GM18907 (cell line): ENCODE measurements around the gene SSC5D.

ENCODE experiments used
- ATAC-seq: cut with Tn5 transposase; IDR thresholded peaks from one replicate; pipeline ENCODE4 v1.9.1; 2021; ENCODE audit warnings: mild to moderate bottlenecking, moderate library complexity; ENCODE audit not compliant: unreplicated experiment

Gene SSC5D

DNA sequence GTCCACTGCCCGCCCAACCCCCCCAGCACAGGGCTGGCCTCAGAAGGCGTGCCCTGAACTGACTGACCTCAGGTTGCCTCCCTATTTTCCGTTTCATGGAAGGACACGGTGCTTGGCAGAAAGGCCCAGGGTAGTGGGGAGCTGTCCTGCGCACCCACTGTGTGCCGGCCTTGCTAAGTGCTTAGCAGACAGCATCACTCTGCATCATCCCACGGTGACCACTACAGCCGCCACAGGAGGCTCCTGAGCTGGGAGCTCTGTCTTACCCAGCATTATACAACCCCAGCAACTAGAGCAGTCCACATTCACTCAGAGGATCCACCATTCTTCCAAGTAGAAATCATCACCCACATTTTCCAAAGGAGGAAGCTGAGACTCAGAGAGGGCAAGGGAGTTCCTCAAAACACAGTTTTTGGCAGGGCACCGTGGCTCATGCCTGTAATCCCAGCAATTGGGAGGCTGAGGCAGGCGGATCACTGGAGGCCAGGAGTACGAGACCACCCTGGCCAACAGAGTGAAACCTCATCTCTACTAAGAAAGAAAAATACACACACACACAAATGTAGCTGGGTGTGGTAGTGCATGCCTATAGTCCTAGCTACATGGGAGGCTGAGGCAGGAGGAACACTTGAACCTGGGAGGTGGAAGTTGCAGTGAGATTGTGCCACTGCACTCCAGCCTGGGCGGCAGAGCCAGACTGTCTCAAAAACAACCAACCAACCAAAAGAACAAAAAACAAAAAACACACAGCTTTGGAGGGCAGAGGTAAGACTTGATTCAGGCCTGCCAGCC, 47.1 kb downstream of the SSC5D start:
- ATAC-seq = no peak

DNA sequence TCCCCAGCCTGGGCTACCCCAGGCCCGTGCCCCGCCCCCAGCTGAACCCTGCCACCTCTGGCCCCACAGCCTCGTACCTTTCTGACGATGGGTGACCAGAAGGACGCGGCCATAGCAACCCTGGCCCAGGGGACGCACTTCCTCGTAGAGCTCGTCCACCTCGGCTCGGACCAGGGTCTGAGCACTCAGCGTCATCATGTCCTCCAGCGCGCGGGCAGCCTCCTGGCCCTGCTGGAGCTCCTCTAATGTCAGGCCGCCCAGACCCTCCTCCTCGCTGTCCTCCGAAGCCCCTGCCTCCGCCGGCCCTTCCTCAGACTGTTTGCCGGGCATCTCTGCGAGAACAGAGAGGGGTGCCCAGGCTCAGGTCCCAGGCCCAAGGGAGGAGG, 47.7 kb downstream of the SSC5D start:
- no peak for ATAC-seq

DNA sequence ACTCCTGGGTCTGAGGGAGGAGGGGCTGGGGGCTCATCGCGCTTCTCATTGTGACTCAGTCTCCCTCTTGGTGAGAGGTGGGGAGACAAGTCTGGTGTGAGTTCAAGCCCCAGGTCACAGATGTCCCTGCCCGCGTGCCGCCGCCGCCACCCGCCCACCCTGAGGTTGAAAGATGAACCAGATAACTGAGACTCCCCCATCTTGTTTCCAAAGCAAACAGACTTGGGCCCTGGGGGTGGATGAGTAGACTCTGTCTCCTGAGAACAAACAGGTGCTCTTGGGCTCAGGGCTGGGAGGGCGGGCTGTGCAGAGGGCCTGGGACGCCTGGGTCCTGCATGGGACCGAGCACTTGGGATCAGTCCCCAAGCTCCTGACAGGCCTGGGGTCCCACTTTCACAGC, 48.1 kb downstream of the SSC5D start:
- no peak for ATAC-seq

DNA sequence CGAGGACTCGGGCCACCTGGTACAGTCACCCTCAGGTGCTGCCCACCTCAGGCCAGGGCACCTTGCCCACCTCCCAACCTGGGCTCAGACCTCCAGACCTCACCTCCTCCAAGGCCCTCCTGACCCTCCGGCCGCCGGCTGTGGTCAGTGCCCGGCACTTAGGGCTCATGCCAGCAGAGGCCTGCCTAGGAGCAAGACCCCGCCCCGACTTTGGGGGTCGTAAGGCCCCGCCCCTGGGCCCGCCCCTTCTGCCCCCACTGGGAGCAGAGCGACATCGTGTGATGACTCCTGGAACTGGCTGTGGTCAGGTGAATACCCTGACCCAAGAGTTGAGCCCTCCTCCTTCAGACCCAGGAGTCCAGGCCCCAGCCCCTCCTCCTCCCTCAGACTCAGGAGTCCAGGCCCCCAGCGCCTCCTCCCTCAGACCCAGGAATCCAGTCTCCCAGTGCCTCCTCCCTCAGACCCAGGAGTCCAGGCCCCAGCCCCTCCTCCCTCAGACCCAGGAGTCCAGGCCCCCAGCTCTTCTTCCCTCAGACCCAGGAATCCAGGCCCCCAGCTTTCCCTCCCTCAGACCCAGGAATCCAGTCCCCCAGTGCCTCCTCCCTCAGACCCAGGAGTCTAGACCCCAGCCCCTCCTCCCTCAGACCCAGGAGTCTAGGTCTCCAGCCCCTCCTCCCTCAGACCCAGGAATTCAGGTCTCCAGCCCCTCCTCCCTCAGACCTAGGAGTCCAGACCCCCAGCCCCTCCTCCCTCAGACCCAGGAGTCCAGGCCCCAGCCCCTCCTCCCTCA, 48.9 kb downstream of the SSC5D start, which contains the start of gene SBK2:
SBK2 (minus strand) TSS at position 183 of the 790 bp plus-strand sequence. CDS start 839 bp downstream, outside the sequence.
- ATAC-seq = no peak

DNA sequence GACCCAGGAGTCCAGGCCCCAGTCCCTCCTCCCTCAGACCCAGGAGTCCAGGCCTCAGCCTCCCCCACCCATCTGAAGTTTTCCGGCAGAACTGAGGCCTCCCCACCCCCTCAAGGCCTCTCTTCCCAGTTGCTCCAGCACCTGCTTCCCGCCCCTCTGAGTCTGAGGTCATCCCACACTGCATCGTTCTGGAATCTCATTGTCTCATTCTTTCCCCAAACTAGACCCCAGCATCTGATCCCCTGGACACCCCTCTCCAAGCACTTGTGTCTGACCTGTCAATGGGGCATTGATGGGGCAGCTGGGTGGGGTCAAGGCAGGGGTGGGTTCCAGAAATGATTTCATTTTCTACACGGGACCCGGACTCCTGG, 49.5 kb downstream of the SSC5D start:
- ATAC-seq = no peak

DNA sequence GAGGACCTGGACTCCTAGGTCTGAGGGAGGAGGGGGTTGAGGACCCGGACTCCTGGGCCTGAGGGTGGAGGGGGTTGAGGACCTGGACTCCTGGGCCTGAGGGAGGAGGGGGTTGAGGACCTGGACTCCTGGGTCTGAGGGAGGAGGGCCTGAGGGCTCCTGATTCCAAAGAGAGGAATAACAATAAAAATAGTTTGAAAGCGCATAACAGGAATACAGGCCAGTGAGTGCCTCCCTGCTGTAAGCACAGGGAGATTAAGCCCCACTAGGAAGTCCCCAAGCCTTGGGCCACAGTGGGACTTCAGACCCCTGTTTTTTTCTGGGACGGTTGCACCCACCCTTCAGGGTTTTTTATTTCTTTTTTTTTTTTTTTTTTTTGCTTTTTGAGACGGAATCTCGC, 49.9 kb downstream of the SSC5D start:
- no peak for ATAC-seq

DNA sequence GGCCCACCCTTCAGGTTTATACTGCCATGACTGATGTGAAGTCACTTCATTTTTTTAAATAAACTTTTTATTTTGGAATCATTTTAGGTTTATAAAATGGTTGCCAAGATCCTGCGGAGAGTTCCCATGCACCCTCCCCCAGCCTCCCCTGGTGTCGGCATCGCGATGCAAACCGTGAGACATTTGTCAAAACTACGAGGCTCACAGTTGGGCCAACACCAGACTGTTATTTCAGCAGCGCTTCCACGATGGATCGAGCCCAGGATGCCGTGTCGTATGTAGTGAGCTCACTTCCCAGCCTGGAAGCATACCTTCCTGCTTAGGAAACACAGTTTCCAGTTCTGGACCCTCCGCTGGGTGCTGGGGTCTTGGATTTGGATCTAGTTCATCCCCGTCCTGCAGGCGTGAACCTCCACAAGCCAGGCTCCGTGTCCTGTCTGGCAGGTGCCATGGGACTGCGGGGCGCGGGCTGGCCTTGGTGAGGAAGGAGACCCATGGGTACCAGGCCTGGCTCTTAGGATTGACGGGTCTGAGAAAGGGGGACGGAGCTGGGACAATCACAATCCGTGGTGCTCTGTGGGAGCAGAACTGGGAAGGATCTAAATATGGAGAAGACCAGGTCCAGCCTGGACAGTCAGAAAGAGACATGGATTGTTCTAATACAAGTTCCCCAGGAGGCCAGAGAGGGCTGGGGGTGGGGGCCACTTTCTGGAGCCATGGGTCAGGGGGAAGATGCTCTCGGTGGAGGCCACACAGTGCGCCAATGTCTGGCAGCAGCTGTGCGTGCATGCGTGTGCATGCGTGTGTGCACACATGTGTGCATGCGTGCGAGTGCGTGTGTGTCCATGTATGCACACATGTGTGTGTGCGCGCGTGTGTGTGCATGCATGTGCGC, 51.1 kb downstream of the SSC5D start:
- ATAC-seq = no peak

DNA sequence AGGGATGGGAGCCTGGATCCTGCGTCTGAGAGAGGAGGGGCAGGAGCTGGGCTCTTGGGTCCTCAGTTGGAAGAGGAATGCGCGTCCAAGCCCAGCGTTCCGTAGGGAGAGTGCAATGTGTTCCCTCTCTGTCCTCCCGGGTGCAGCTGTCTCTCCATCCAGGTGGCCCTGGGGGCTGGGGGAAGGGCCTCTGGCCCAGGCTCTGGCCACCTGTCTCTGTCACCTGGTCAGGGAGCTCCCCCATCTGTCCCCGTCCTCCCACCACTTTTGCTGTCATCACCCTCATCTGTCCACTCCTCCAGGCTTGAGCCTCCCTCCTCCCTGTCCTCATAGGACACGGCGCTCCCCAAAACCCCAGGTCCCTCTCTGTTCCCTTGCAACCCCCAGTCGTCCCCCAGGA, 52.4 kb downstream of the SSC5D start:
- ATAC-seq = no peak

DNA sequence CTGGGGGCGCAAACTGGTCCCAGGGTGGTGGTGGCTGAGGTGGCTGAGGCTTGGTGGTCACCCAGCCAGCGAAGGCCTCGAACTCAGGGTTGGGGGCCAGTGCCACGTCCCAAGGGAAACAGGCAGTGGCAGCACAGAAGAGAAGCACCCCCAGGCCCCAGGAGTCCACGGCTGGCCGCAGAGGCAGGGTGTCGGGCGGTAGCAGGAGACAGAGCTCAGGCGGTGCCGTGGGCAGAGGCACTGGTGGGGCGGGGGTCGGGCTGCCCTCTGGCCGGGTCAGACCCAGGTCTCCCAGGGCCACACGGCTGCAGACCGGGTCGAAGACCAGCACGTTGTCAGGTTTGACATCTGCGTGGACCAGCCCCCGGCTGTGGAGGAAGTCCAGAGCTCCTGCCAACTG, 52.9 kb downstream of the SSC5D start:
- ATAC-seq = no peak

DNA sequence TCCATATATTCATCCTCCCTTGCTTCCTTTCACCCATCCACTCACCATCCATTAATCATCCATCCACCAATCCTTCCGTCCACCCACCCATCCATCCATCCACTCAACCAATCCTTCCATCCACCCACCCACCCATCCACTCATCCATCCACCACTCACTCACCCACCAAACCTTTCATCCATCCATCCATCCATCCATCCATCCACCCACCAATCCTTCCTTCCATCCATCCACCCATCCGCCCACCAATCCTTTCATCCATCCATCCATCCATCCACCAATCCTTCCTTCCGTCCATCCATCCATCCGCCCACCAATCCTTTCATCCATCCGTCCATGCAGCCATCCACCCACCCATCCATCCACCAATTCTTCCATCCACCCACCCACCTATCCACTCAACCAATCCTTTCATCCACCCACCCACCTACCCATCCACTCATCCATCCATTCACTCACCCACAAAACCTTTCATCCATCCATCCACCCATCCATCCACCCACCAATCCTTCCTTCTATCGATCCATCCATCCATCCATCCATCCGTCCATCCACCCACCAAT, 54.1 kb downstream of the SSC5D start:
- ATAC-seq = no peak

DNA sequence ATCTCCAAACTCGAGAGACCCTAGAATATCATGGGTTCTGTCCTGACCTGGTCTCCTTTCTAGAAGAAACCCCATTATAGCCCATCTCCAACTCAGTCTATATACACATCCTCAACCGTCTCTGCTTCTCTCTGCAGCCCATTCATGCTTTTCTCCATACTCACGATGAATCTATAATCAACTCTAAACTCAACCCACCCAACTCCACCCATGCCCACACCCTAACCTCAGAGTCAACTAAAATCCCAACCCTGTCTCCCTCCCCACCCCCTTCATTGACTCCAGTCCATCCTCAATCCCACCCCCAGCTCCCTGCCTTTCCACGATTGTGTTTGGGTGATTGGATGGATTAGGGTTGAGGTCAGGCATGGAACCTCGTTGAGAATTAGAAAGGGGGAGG, 55.3 kb downstream of the SSC5D start:
- ATAC-seq = no peak

DNA sequence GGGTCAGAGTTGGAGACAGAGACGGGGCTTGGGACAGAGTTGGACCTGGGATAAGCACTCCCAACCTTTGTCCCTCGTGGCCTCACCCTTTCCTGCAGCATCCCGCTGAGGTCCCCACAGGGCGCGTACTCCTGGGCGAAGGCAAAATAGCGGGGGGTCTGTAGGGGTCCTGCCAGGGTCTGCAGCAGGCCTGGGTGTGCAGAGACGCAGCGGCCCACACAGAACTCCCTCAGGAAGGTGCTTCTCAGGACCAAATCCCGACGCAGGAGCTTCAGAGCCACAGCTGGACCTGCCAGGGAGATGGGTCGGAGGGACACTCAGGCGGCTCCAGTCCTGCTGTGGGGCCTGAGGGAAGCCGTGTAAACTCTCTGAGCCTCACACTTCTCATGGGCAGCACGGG, 55.8 kb downstream of the SSC5D start:
- ATAC-seq = no peak

DNA sequence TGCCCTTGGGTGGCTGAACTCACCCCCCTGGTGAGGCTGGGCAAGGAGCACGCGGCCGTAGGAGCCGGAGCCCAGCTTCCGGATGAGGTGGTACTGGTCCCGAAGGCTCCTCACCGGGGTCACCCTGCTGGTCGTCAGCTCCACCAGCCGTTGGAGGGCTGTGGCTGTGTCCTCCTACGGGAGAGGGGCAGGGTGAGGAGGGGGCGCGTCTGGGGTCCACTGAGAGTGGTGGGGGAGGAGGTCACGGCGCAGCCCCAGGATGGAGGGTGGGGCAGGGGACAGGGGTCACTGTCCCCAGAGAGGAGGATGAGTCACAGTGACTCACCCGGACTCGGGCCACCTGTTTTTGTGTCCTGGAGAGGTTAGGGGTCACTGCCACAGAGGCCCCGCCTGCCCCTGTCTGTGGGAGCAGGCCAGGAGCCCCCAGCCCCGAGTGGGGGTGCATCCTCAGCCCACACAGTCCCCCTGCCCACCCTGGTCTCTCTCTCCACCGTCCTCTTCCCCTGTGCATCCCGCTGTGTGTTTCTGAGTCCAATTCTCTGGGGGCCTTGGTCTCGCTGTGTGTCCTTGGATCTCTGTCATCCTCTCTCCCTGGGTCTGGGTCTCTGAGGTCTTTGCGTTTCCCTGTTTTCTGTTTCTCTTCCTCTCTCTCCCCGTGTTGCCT, 56.7 kb downstream of the SSC5D start:
- ATAC-seq = no peak

DNA sequence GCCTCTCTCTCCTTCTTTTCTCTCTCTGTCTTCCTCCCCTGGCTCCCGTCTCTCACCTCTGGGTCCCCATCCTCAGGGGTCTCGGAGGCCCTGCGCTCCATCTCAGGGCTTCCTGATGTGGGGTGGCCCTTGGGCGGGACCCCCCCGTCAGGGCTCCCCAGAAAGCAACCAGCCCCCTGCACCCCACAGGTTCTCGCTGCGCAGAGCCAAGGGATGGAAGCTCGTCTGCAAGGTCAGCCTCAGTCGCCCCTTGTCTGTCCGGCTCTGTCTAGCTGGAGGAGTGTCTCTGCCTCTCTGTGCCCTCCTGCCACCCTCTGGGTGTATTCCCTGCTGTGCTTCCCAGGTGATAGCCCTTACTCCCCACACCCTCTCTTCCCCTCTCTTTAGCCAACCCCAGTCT, 57.2 kb downstream of the SSC5D start, which contains the start of gene SBK3:
SBK3 (minus strand) TSS at position 101 of the 400 bp plus-strand sequence; CDS start at position 101, 0 bp downstream.
- ATAC-seq = no peak

DNA sequence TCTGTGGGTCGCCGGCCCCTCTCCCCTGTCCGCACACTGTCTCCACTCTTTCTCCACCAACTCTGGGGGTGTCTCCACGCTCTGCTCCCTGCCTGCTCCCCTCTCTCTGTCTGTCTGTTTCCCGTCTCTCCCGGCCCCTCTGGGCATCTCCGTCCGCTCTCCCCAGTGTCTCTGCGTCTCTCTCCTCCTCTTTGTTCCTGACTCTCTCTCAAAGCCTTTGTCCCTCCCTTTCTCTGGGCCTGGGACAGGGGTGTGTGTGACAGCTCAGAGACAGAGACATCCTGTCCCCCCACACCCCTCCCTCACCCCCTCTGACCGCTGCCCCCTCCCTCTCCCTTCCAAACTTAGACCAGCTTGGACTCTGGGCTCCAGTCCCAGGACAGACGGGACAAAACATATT, 57.8 kb downstream of the SSC5D start:
- no peak for ATAC-seq

DNA sequence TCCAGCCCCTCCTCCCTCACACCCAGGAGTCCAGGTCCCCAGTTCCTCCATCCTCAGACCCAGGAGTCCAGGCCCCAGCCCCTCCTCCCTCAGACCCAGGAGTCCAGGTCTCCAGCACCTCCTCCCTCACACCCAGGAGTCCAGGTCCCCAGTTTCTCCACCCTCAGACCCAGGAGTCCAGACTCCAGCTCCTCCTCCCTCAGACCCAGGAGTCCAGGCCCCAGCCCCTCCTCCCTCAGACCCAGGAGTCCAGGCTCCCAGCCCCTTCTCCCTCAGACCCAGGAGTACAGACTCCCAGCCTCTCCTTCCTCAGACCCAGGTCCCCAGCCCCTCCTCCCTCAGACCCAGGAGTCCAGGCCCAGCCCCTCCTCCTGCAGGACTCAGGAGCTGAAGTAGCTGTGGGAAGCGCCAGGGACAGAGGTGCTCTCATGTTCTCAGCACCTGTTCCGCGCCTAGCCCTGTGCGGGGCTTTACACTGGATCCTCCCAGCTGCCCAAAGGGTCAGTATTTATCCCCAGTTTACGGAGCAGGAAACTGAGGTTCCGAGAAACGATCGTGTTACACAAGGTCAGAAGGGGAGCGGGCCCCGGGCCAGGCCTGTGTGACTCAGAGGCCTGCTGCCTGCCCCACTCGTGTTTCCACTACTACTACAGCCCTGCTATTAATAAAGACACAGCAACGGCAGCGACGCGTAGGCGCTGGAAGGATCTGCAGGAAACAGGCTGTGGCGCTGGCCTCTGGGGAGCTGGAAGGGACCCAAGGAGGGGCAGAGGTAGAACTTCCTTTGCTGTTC, 58.8 kb downstream of the SSC5D start:
- ATAC-seq = no peak

DNA sequence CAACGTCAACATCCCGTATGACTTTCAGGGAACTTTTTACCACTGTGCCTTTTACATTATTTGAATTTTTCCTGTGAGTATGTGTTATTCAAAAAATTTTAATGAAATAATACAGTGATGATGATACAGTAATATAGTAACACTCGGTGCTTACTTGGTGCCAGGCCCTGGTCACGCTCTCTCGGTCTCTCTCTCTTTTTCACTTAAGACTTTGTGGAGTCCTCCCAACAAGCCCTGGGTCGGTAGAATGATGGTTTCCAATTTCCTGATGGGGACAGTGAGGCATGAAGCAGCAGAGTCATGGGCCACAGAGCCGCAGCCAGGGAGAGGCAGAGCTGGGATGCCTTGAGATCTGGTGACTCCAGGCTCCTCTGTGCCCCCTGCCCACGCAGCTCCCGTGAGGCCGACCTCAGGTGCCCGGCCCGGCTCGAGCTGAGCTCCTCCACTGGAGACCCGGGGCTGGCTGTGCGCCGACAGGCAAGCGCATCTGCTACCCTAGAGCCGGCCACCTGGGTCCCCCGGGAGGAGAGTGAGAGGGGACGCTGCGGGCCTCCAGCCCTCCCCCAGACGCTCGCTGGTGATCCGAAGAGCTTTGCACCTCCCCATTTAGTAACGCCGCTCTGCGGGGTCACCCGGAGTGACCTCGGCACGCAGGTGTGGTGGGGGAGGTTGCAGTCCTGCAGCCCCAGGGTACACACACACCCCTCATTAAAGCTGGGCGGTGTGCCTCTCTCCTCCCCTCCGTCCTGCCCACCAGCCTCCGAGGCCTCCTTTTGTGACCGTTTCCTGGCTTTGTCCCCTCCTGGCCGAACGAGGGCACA, 61.5 kb downstream of the SSC5D start:
- ATAC-seq = no peak

DNA sequence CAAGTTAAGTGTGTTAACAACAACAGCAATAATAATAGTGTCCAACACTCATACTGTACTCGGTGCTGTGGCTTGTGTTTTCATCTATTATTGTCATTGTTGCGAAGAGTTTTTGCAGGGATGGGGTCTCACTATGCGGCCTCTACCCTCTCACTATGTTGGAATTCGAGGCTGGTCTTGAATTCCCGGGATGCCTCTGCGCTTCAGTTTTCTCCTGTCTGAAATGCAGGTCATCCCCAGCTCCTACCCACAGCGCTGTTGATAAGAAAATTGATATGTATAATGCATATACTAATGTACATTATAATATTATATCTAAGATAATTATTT, 62.0 kb downstream of the SSC5D start:
- ATAC-seq = no peak

DNA sequence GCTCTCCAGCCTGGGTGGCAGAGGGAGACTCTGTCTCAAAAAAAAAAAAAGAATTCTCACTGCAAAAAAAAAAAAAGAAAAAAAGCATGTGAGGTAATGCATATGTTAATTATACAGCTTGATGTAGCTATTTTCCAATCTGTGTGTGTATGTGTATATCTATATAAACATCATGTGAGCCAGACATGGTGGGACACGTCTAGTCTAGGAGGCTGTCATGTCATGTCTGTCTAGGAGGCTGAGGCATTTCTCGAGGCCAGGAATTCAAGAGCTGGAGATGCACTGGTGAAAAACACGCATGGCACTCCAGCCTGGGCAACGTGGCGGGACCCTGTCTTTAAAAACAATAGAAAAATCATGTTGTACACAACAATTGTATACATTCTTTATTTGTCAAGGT, 64.0 kb downstream of the SSC5D start:
- no peak for ATAC-seq
